Fibroblast of skin of right quadriceps (primary cell): Measurements from ENCODE around the gene VMP1.
"Not testable (repeated sequence)": the region's sequence is repeated elsewhere in the genome, so short reads cannot be mapped to it uniquely, and the experiment has no call there.

Experiments used
- DNase-seq: peaks from one replicate; pipeline ENCODE4 v3.0.0-alpha.2; 2013

VMP1 gene

GRCh38 chr17:59872351-59872750, 164.9 kb downstream of the VMP1 start:
- DNase-seq = no peak

GRCh38 chr17:59873414-59873813, 166.0 kb downstream of the VMP1 start:
- DNase-seq = not testable (repeated sequence)

GRCh38 chr17:59874376-59874775, 166.9 kb downstream of the VMP1 start:
- DNase-seq = no peak

DNA sequence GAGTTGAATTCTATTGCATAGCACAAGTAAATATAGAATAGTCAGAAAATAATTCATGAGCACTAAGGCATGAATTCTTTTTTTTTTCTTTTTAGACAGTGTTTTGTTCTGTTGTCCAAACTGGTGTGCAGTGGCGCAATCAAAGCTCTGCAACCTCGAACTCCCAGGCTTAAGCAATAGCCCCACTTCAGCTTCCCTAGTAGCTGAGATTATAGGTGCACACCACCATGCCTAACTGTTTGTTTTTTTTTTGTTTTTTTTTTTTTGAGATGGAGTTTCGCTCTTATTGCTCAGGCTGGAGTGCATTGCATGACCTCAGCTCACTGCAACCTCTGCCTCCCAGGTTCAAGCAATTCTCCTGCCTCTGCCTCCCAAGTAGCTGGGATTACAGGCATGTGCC, 168.7 kb downstream of the VMP1 start:
- DNase-seq = no peak

DNA sequence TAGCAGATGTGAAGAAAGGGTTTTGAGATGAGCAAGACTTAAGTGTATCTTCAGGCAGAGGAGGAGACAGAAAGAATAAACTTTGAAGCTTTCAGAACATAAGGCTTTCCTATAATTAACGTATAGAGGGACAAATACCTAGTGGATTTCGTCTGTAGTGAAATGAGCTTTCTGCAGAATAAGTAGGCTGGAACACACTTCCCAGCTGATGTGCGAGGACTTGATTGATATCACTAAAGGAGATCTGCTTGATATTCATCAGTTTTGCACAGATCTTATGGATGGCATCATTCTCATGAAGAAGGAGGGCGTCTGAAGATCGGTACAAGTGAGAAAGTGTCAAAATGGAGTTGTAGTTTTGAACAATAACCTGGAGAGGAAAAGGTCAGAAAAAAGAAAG, 170.5 kb downstream of the VMP1 start:
- DNase-seq = no peak

DNA sequence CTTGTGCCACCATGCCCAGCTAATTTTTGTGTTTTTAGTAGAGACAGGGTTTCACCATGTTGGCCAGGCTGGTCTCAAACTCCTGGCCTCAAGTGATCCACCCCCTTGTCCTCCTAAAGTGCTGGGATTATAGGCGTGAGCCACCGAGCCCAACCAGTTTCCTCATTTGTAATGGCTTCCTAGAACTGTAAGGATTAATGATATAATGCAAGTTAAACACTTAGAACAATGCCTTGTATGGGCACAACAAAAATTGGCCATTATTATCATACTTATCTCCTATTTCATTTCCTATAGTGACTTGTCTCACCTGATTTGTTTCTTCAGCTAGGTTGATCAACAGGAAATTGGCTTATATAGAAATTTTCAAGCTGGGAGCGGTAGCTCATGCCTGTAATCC, 171.2 kb downstream of the VMP1 start:
- no peak for DNase-seq

- DNase-seq = no peak
Observed at GRCh38 chr17:59884861-59885260, 177.4 kb downstream of the VMP1 start.

GRCh38 chr17:59888145-59888750, 180.8 kb downstream of the VMP1 start:
- DNase-seq = no peak

- no peak for DNase-seq
Observed at GRCh38 chr17:59890720-59891119, 183.3 kb downstream of the VMP1 start.
